DOHH2 (cell line): ENCODE measurements around the gene WDR13.

Experiments
- H3F3A ChIP-seq: fragments of 200-600 bp; sonication (generic), shearing (Covaris generic); 2 replicates; pipeline ENCODE4 v1.6.0; 2016; ENCODE audit warnings: antibody characterized with exemption, mild to moderate bottlenecking; ENCODE audit not compliant: control insufficient read depth, insufficient read depth
- H3K27ac ChIP-seq: fragments of 200-600 bp; sonication (generic); 2 replicates; pipeline ENCODE4 v1.5.1; 2014; ENCODE audit warnings: low read depth, mild to moderate bottlenecking, low read length, moderate library complexity
- H3K27me3 ChIP-seq: fragments of 200-600 bp; sonication (generic); 2 replicates; pipeline ENCODE4 v1.6.1; 2014; ENCODE audit warnings: mild to moderate bottlenecking, low read length, mixed read lengths; ENCODE audit not compliant: control insufficient read depth
- H3K36me3 ChIP-seq: fragments of 200-600 bp; sonication (generic); 2 replicates; pipeline ENCODE4 v1.6.1; 2014; ENCODE audit warnings: mild to moderate bottlenecking, low read length, moderate library complexity, mixed read lengths; ENCODE audit not compliant: control insufficient read depth
- H3K4me1 ChIP-seq: fragments of 200-600 bp; sonication (generic); 2 replicates; pipeline ENCODE4 v1.6.1; 2014; ENCODE audit warnings: mild to moderate bottlenecking, low read length, mixed read lengths; ENCODE audit not compliant: control insufficient read depth
- H3K4me2 ChIP-seq: fragments of 200-600 bp; sonication (generic); 2 replicates; pipeline ENCODE4 v1.6.0; 2014; ENCODE audit warnings: mild to moderate bottlenecking, low read length, moderate library complexity
- H3K4me3 ChIP-seq: fragments of 200-600 bp; sonication (generic); 2 replicates; pipeline ENCODE4 v1.5.1; 2014; ENCODE audit warnings: mild to moderate bottlenecking, low read length, mixed read lengths
- H3K79me2 ChIP-seq: fragments of 200-600 bp; sonication (generic); 2 replicates; pipeline ENCODE4 v1.6.1; 2014; ENCODE audit warnings: mild to moderate bottlenecking, low read length, mixed read lengths; ENCODE audit not compliant: control insufficient read depth
- H3K9me2 ChIP-seq: fragments of 200-600 bp; sonication (generic); replicated peaks from 2 replicates; pipeline ENCODE4 v1.6.1; 2014; ENCODE audit warnings: mild to moderate bottlenecking, low read length, mixed read lengths; ENCODE audit not compliant: control insufficient read depth
- H3K9me3 ChIP-seq: fragments of 200-600 bp; sonication (generic); 2 replicates; pipeline ENCODE4 v1.6.1; 2014; ENCODE audit warnings: antibody characterized with exemption, low read length, mixed read lengths; ENCODE audit not compliant: control insufficient read depth, insufficient read depth
- H4K20me1 ChIP-seq: fragments of 200-600 bp; sonication (generic); 2 replicates; pipeline ENCODE4 v1.6.0; 2014; ENCODE audit warnings: low read depth, mild to moderate bottlenecking, antibody characterized with exemption, low read length, moderate library complexity; ENCODE audit not compliant: control insufficient read depth, insufficient read depth
- EZH2phosphoT487 ChIP-seq: fragments of 200-600 bp; sonication (generic); IDR thresholded peaks from 2 replicates; pipeline ENCODE4 v1.6.1; 2017; ENCODE audit warnings: borderline replicate concordance, mild to moderate bottlenecking, antibody characterized with exemption, low read length, moderate library complexity, mixed read lengths
- TF ChIP-seq, protein P1 (sequence below): fragments of 200-600 bp; sonication (generic); IDR thresholded peaks from one replicate; pipeline ENCODE4 v1.5.1; 2014; ENCODE audit warnings: antibody characterized with exemption, mild to moderate bottlenecking, low read depth, low read length; ENCODE audit not compliant: poor library complexity, severe bottlenecking

WDR13 gene

DNA sequence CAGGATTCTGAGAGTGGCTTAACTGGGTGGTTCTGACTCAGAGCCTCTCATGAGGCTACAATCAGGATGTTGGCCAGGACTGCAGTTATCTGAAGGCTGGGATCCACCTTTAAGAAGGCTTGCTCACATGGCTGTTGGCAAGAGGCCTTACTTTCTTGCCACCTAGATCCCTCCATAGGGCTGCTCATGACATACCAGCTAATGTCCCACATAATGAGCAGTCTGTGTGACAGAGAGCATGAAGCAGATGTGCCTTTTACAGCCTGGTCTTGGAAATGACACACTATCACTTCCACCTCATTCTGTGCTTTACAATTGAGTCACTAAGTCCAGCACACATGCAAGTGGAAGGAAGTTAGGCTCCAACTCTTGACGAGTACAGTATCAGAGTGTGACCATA lies 27.3 kb upstream of the WDR13 start:
- Histone ChIP-seq H3K9me3 (no peaks in the 10 kb centered on the region), H3K27ac (no peak overlapping the region), H3K79me2 (peaks cover 6% of the 10 kb centered on the region), H4K20me1 (peaks cover under 1% of the 10 kb centered on the region; the same call in 1 of the 2 replicates), H3K4me2 (no peak overlapping the region), H3K9me2 (no peaks in the 10 kb centered on the region), H3F3A (peaks cover 3% of the 10 kb centered on the region; the same call in 1 of the 2 replicates), H3K4me1 (peaks cover 20% of the 10 kb centered on the region), H3K27me3 (no peaks in the 10 kb centered on the region), H3K36me3 (peaks cover 5% of the 10 kb centered on the region), H3K4me3 (no peak overlapping the region)
- TF ChIP-seq EZH2phosphoT487, result no peak
- TF ChIP-seq, protein P1, sequence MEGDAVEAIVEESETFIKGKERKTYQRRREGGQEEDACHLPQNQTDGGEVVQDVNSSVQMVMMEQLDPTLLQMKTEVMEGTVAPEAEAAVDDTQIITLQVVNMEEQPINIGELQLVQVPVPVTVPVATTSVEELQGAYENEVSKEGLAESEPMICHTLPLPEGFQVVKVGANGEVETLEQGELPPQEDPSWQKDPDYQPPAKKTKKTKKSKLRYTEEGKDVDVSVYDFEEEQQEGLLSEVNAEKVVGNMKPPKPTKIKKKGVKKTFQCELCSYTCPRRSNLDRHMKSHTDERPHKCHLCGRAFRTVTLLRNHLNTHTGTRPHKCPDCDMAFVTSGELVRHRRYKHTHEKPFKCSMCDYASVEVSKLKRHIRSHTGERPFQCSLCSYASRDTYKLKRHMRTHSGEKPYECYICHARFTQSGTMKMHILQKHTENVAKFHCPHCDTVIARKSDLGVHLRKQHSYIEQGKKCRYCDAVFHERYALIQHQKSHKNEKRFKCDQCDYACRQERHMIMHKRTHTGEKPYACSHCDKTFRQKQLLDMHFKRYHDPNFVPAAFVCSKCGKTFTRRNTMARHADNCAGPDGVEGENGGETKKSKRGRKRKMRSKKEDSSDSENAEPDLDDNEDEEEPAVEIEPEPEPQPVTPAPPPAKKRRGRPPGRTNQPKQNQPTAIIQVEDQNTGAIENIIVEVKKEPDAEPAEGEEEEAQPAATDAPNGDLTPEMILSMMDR, result no peak

GRCh38 chrX:48573690-48574269 lies 23.5 kb upstream of the WDR13 start:
- H3K36me3 ChIP-seq, result peaks cover 41% of the 10 kb centered on the region
- H3K27ac ChIP-seq, result peak overlapping the region; percentile 33
- H3K4me1 ChIP-seq, result peaks cover 38% of the 10 kb centered on the region
- peaks cover 38% of the 10 kb centered on the region for H3F3A ChIP-seq
- H3K27me3 ChIP-seq, result no peaks in the 10 kb centered on the region
- no peaks in the 10 kb centered on the region for H3K9me2 ChIP-seq
- peaks cover 25% of the 10 kb centered on the region for H3K79me2 ChIP-seq
- no peaks in the 10 kb centered on the region for H3K9me3 ChIP-seq
- H3K4me2 ChIP-seq, result peak overlapping the region; percentile 92
- peak overlapping the region; percentile 93 for H3K4me3 ChIP-seq
- TF ChIP-seq, protein P1, result no peak
- TF ChIP-seq EZH2phosphoT487, result no peak
- H4K20me1 ChIP-seq, result peaks cover 11% of the 10 kb centered on the region; the same call in 1 of the 2 replicates

GRCh38 chrX:48574270-48575266 lies 22.7 kb upstream of the WDR13 start, which contains the start of gene RBM3:
TSS of gene RBM3 (plus strand) at chrX:48574484. CDS start at chrX:48575181, 697 bp downstream.
- H3K4me2 ChIP-seq, result peak within 1 kb of the TSS; percentile 92
- peaks cover 25% of the 10 kb centered on the region for H3K79me2 ChIP-seq
- peaks cover 38% of the 10 kb centered on the region for H3K4me1 ChIP-seq
- peak within 1 kb of the TSS; percentile 83 for H3K27ac ChIP-seq
- peaks cover 45% of the 10 kb centered on the region for H3F3A ChIP-seq
- no peaks in the 10 kb centered on the region for H3K9me2 ChIP-seq
- peaks cover 49% of the 10 kb centered on the region for H3K36me3 ChIP-seq
- TF ChIP-seq EZH2phosphoT487, result no peak
- TF ChIP-seq, protein P1, result peak; percentile 25
- peaks cover 11% of the 10 kb centered on the region; the same call in 1 of the 2 replicates for H4K20me1 ChIP-seq
- H3K9me3 ChIP-seq, result no peaks in the 10 kb centered on the region
- H3K27me3 ChIP-seq, result no peaks in the 10 kb centered on the region
- H3K4me3 ChIP-seq, result peak within 1 kb of the TSS; percentile 93
